ENCODE data around the gene DAPK1.

DNA sequence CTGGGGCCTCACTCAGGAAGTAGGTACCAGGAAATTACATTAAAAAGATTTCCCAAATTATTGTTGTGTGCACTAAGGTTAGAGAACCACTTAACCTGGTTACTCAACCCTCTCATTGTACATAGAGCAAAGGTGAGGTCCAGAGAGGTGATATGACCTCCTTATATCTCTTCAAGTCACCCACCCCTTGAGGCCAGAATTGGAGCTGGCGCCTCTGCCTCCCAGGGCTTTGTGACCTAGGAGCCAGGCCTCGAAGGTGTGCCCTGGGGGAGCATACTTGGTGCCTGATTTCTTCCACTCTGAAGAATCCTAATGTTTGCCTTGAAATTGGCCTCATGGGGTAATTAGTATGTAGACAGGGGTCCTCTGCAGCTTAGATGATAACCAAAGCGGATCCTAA, 133.2 kb downstream of the DAPK1 start:
- TF ChIP-seq TAF1 (IDR thresholded peaks at IDR 0.05; ENCODE audit: low read depth), result no peak
- TF ChIP-seq, protein P1, sequence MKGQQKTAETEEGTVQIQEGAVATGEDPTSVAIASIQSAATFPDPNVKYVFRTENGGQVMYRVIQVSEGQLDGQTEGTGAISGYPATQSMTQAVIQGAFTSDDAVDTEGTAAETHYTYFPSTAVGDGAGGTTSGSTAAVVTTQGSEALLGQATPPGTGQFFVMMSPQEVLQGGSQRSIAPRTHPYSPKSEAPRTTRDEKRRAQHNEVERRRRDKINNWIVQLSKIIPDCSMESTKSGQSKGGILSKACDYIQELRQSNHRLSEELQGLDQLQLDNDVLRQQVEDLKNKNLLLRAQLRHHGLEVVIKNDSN (IDR thresholded peaks at IDR 0.05), result no peak

Data from Ishikawa (cell line).